ENCODE measurements around the gene LMO1. TPM values are rescaled to one million over a fixed set of nuclear protein-coding genes. Genes with fewer than 3 reads are reported as not detected.

The LMO1 gene
- total RNA-seq, 2 experiments from 2014 or later, result not detected

- peak; percentile 40 for DNase-seq
- Mint-ChIP-seq H3K36me3 (ENCODE audit: low read depth) (no peaks in the 10 kb centered on the region), H3K9me3 (no peaks in the 10 kb centered on the region), H3K27me3 (ENCODE audit: low read depth) (no peaks in the 10 kb centered on the region), H3K4me1 (ENCODE audit: low read depth) (no peaks in the 10 kb centered on the region), H3K27ac (no peak overlapping the region), H3K4me3 (no peak overlapping the region)
- CTCF ChIA-PET, result interaction anchor here (0.7 to 1.9 kb wide), 5 partner anchors 9 to 30 kb away, joined by 3 to 9 read pairs (median 7); partner anchors contain the start of gene LMO1
- intact Hi-C loops (cut with micrococcal nuclease), result loop anchor here (1.0 kb wide), 2 partner anchors 17 to 319 kb away; no protein-coding TSS in a partner anchor
Observed at GRCh38 chr11:8247312-8247711, 16.4 kb downstream of the LMO1 start.

GRCh38 chr11:8243458-8243857 lies 20.2 kb downstream of the LMO1 start:
- Mint-ChIP-seq H3K4me1 (ENCODE audit: low read depth) (no peaks in the 10 kb centered on the region), H3K36me3 (ENCODE audit: low read depth) (no peaks in the 10 kb centered on the region), H3K4me3 (no peak overlapping the region), H3K27ac (no peak overlapping the region), H3K27me3 (ENCODE audit: low read depth) (peaks cover 4% of the 10 kb centered on the region), H3K9me3 (no peaks in the 10 kb centered on the region)
- intact Hi-C loops (cut with micrococcal nuclease), result no loop called here
- no peak for DNase-seq
- CTCF ChIA-PET, result interaction anchor here (1.0 to 2.7 kb wide), 2 partner anchors 20 to 22 kb away, joined by 4 to 8 read pairs; partner anchors contain the start of gene LMO1

- Mint-ChIP-seq H3K4me1 (ENCODE audit: low read depth) (no peaks in the 10 kb centered on the region), H3K27me3 (ENCODE audit: low read depth) (peaks cover 4% of the 10 kb centered on the region), H3K9me3 (no peaks in the 10 kb centered on the region), H3K27ac (no peak overlapping the region), H3K36me3 (ENCODE audit: low read depth) (no peaks in the 10 kb centered on the region), H3K4me3 (no peak overlapping the region)
- intact Hi-C loops (cut with micrococcal nuclease), result no loop called here
- CTCF ChIA-PET, result interaction anchor here (1.0 to 2.7 kb wide), 3 partner anchors 21 to 23 kb away, joined by 3 to 8 read pairs (median 4); partner anchors contain the start of gene LMO1
- no peak for DNase-seq
Observed at GRCh38 chr11:8242499-8243280, 21.0 kb downstream of the LMO1 start.

- H3K27me3 Mint-ChIP-seq (ENCODE audit: low read depth), result peaks cover 4% of the 10 kb centered on the region
- no peaks in the 10 kb centered on the region for H3K4me1 Mint-ChIP-seq (ENCODE audit: low read depth)
- intact Hi-C loops (cut with micrococcal nuclease), result no loop called here
- H3K36me3 Mint-ChIP-seq (ENCODE audit: low read depth), result no peaks in the 10 kb centered on the region
- DNase-seq, result no peak
- no peak overlapping the region for H3K27ac Mint-ChIP-seq
- CTCF ChIA-PET, result interaction anchor here (0.8 to 2.7 kb wide), 3 partner anchors 21 to 23 kb away, joined by 3 to 8 read pairs (median 5); partner anchors contain the start of gene LMO1
- no peak overlapping the region for H3K4me3 Mint-ChIP-seq
- H3K9me3 Mint-ChIP-seq, result no peaks in the 10 kb centered on the region
Observed at GRCh38 chr11:8242118-8242475, 21.6 kb downstream of the LMO1 start.

GRCh38 chr11:8241373-8242117 lies 22.1 kb downstream of the LMO1 start:
- intact Hi-C loops (cut with micrococcal nuclease), result no loop called here
- Mint-ChIP-seq H3K4me1 (ENCODE audit: low read depth) (no peaks in the 10 kb centered on the region), H3K27me3 (ENCODE audit: low read depth) (peaks cover 4% of the 10 kb centered on the region), H3K4me3 (no peak overlapping the region), H3K36me3 (ENCODE audit: low read depth) (no peaks in the 10 kb centered on the region), H3K9me3 (no peaks in the 10 kb centered on the region), H3K27ac (no peak overlapping the region)
- CTCF ChIA-PET, result interaction anchor here (0.8 to 2.7 kb wide), 3 partner anchors 22 to 23 kb away, joined by 3 to 8 read pairs (median 5); partner anchors contain the start of gene LMO1
- DNase-seq, result no peak

- Mint-ChIP-seq H3K27me3 (ENCODE audit: low read depth) (peaks cover 4% of the 10 kb centered on the region), H3K27ac (no peak overlapping the region), H3K4me3 (no peak overlapping the region), H3K36me3 (ENCODE audit: low read depth) (no peaks in the 10 kb centered on the region), H3K4me1 (ENCODE audit: low read depth) (peaks cover 6% of the 10 kb centered on the region), H3K9me3 (no peaks in the 10 kb centered on the region)
- intact Hi-C loops (cut with micrococcal nuclease), result no loop called here
- CTCF ChIA-PET, result no interaction called here
- DNase-seq, result no peak
Observed at GRCh38 chr11:8239536-8240228, 24.0 kb downstream of the LMO1 start.

- Mint-ChIP-seq H3K4me1 (ENCODE audit: low read depth) (peaks cover 7% of the 10 kb centered on the region), H3K27ac (no peak overlapping the region), H3K4me3 (no peak overlapping the region), H3K36me3 (ENCODE audit: low read depth) (no peaks in the 10 kb centered on the region), H3K9me3 (no peaks in the 10 kb centered on the region), H3K27me3 (ENCODE audit: low read depth) (peaks cover 4% of the 10 kb centered on the region)
- intact Hi-C loops (cut with micrococcal nuclease), result no loop called here
- DNase-seq, result no peak
- CTCF ChIA-PET, result interaction anchor here (1.0 kb wide), 1 partner anchor 25 kb away, joined by 4 read pairs; the partner anchor contains the start of gene LMO1
Observed at GRCh38 chr11:8239040-8239439, 24.6 kb downstream of the LMO1 start.

GRCh38 chr11:8237453-8237852 lies 26.2 kb downstream of the LMO1 start:
- intact Hi-C loops (cut with micrococcal nuclease), result no loop called here
- CTCF ChIA-PET, result no interaction called here
- H3K9me3 Mint-ChIP-seq, result no peaks in the 10 kb centered on the region
- no peak overlapping the region for H3K27ac Mint-ChIP-seq
- DNase-seq, result no peak
- peaks cover 7% of the 10 kb centered on the region for H3K4me1 Mint-ChIP-seq (ENCODE audit: low read depth)
- H3K27me3 Mint-ChIP-seq (ENCODE audit: low read depth), result peaks cover 4% of the 10 kb centered on the region
- no peak overlapping the region for H3K4me3 Mint-ChIP-seq
- no peaks in the 10 kb centered on the region for H3K36me3 Mint-ChIP-seq (ENCODE audit: low read depth)

GRCh38 chr11:8235925-8236324 lies 27.8 kb downstream of the LMO1 start:
- no peak overlapping the region for H3K27ac Mint-ChIP-seq
- H3K27me3 Mint-ChIP-seq (ENCODE audit: low read depth), result peaks cover under 1% of the 10 kb centered on the region
- H3K4me1 Mint-ChIP-seq (ENCODE audit: low read depth), result peaks cover 7% of the 10 kb centered on the region
- CTCF ChIA-PET, result no interaction called here
- no peak overlapping the region for H3K4me3 Mint-ChIP-seq
- no peaks in the 10 kb centered on the region for H3K9me3 Mint-ChIP-seq
- no peaks in the 10 kb centered on the region for H3K36me3 Mint-ChIP-seq (ENCODE audit: low read depth)
- no peak for DNase-seq
- intact Hi-C loops (cut with micrococcal nuclease), result no loop called here

- DNase-seq, result no peak
- Mint-ChIP-seq H3K27me3 (ENCODE audit: low read depth) (no peaks in the 10 kb centered on the region), H3K27ac (no peak overlapping the region), H3K36me3 (ENCODE audit: low read depth) (no peaks in the 10 kb centered on the region), H3K9me3 (no peaks in the 10 kb centered on the region), H3K4me1 (ENCODE audit: low read depth) (peaks cover 7% of the 10 kb centered on the region), H3K4me3 (no peak overlapping the region)
- intact Hi-C loops (cut with micrococcal nuclease), result no loop called here
- CTCF ChIA-PET, result no interaction called here
Observed at GRCh38 chr11:8234910-8235309, 28.8 kb downstream of the LMO1 start.

GRCh38 chr11:8234425-8234821 lies 29.3 kb downstream of the LMO1 start:
- no peak for DNase-seq
- CTCF ChIA-PET, result no interaction called here
- no peak overlapping the region for H3K4me3 Mint-ChIP-seq
- no peaks in the 10 kb centered on the region for H3K27me3 Mint-ChIP-seq (ENCODE audit: low read depth)
- intact Hi-C loops (cut with micrococcal nuclease), result no loop called here
- no peaks in the 10 kb centered on the region for H3K9me3 Mint-ChIP-seq
- H3K4me1 Mint-ChIP-seq (ENCODE audit: low read depth), result peaks cover 7% of the 10 kb centered on the region
- no peaks in the 10 kb centered on the region for H3K36me3 Mint-ChIP-seq (ENCODE audit: low read depth)
- no peak overlapping the region for H3K27ac Mint-ChIP-seq

All from activated naive CD4-positive, alpha-beta T cell treated with anti-CD3 and anti-CD28 coated beads for 36 hours (primary cell).